ENCODE measurements around the gene DLK2. TPM values are rescaled to one million over a fixed set of nuclear protein-coding genes. Genes with fewer than 3 reads are reported as not detected.

Gene DLK2
- total and polyA plus RNA-seq, 2 of the 13 experiments (the other 11 are each of a cell fraction or from before 2014, with no cell fraction given) = 1.2 to 3.8 TPM

GRCh38 chr6:43442935-43443334 is 12.4 kb downstream of the DLK2 start:
- H3K79me2 ChIP-seq (ENCODE audit: insufficient read depth, low read length) = no peaks in the 10 kb centered on the region
- DNase-seq (ENCODE audit: low spot score) (no peak), FAIRE-seq (no peak), ATAC-seq (no peak)
- no peak overlapping the region for H3K4me2 ChIP-seq (ENCODE audit: low read depth, low read length)
- no peaks in the 10 kb centered on the region for H3K27me3 ChIP-seq (ENCODE audit: control insufficient read depth in 1 of 2, insufficient read depth in 2 of 2, low read length in 2 of 2)
- intact Hi-C loops (cut with micrococcal nuclease; ENCODE audit: unreplicated experiment) (no loop called here), in situ Hi-C loops (cut with HindIII; ENCODE audit: extremely low pct_ligation_motif_present, low pct_unique_long_range_greater_than_20kb) (no loop called here)
- BruUV-seq (replicated peaks) = no TSS peak
- no peaks in the 10 kb centered on the region for H4K20me1 ChIP-seq (ENCODE audit: insufficient read depth, low read length)
- peaks cover under 1% of the 10 kb centered on the region; the same call in 1 of the 2 replicates for H3K4me1 ChIP-seq (ENCODE audit: insufficient read depth, low read length)
- POLR2A ChIA-PET = interaction anchor here (2.0 kb wide), 1 partner anchor 16 kb away, joined by 5 read pairs; the partner anchor contains the start of gene ABCC10
- CTCF ChIA-PET (ENCODE audit: low intra/inter-chr PET ratio, low total read pairs) = no interaction called here
- no peak for TF ChIP-seq KLF11 (CRISPR knock-in tag; IDR thresholded peaks at IDR 0.05)
- TF ChIP-seq BHLHE40 (IDR thresholded peaks at IDR 0.05; ENCODE audit: low read length) = no peak
- no peak for TF ChIP-seq EEA1 (CRISPR knock-in tag; IDR thresholded peaks at IDR 0.05; ENCODE audit: borderline replicate concordance)
- TF ChIP-seq ZNF687 (CRISPR knock-in tag; IDR thresholded peaks at IDR 0.05) = peak; percentile 18; the same call in 1 of the 2 replicates
- TF ChIP-seq ZNF841 (CRISPR knock-in tag; IDR thresholded peaks at IDR 0.05; ENCODE audit: borderline replicate concordance) = no peak
- no peak for TF ChIP-seq TCF12 (IDR thresholded peaks at IDR 0.05)
- no peak for TF ChIP-seq TCF12 (CRISPR knock-in tag; IDR thresholded peaks at IDR 0.05)
- peak; percentile 40 for TF ChIP-seq AGO2 (optimal IDR thresholded peaks at IDR 0.05; ENCODE audit: low read depth, low read length)
- TF ChIP-seq, protein P1, sequence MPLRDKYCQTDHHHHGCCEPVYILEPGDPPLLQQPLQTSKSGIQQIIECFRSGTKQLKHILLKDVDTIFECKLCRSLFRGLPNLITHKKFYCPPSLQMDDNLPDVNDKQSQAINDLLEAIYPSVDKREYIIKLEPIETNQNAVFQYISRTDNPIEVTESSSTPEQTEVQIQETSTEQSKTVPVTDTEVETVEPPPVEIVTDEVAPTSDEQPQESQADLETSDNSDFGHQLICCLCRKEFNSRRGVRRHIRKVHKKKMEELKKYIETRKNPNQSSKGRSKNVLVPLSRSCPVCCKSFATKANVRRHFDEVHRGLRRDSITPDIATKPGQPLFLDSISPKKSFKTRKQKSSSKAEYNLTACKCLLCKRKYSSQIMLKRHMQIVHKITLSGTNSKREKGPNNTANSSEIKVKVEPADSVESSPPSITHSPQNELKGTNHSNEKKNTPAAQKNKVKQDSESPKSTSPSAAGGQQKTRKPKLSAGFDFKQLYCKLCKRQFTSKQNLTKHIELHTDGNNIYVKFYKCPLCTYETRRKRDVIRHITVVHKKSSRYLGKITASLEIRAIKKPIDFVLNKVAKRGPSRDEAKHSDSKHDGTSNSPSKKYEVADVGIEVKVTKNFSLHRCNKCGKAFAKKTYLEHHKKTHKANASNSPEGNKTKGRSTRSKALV (CRISPR knock-in tag; IDR thresholded peaks at IDR 0.05) = no peak
- no peak for TF ChIP-seq ZNF383 (CRISPR knock-in tag; IDR thresholded peaks at IDR 0.05; ENCODE audit: borderline replicate concordance)
- no peak overlapping the region for H2AFZ ChIP-seq (ENCODE audit: low read length)
- no peak overlapping the region for H3K27ac ChIP-seq (ENCODE audit: extremely low read length, insufficient read depth, low read length)
- no peak overlapping the region for H3K4me3 ChIP-seq (replicated peaks in 1 of 3; ENCODE audit: insufficient read depth in 1 of 3, low read depth in 2 of 3, low read length in 3 of 3)
- peaks cover 24 to 41% of the 10 kb centered on the region in 2 experiments for H3K36me3 ChIP-seq (replicated peaks in 1 of 2; ENCODE audit: control insufficient read depth in 1 of 2, insufficient read depth in 2 of 2, low read length in 2 of 2)
- H3K9ac ChIP-seq (ENCODE audit: insufficient read depth, low read depth, low read length) = no peak overlapping the region
- no peaks in the 10 kb centered on the region for H3K9me3 ChIP-seq (ENCODE audit: low read length)
- 92% methylated on average over 14 of the region's 14 CpGs for WGBS (ENCODE audit: low lambda C conversion rate)
